ENCODE measurements around the gene PSMD13. TPM values are rescaled to one million over a fixed set of nuclear protein-coding genes. Genes with fewer than 3 reads are reported as not detected.

Gene PSMD13
- total and polyA plus RNA-seq, 2 of the 4 experiments (the other 2 are of a cell fraction) = 177 to 217 TPM

DNA sequence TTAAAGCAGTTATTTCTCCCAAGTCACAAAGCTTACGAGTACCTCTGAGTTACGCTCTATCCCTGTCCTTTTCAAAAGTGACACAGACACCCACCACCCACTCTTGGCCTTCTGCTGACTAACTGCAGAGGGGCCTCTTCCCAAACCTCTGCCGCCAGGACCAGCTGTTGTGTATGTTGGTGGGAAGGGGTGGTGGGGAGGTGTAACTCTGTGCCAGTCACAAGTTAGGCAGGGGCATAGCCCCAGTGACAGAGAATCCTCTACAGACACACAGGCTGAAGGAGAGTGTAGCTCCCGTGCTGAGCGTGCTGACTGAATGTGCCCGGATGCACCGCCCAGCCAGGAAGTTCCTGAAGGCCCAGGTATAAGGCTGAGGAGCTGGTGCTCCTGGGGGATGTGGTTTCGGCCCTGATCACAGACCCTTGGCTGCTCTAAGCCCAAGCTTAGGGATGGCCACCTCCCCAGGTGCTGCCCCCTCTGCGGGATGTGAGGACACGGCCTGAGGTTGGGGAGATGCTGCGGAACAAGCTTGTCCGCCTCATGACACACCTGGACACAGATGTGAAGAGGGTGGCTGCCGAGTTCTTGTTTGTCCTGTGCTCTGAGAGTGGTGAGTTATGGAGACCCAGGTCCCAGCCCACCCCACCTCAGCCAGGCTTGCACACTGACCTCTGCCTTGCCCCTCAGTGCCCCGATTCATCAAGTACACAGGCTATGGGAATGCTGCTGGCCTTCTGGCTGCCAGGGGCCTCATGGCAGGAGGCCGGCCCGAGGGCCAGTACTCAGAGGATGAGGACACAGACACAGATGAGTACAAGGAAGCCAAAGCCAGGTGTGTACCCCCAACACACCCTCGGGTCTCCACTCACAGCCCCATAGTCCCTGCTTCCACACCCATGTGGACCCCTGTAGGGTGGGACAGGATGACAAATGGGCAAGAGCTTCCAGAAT is 24.4 kb upstream of the PSMD13 start:
- ChIA-PET POLR2A (ENCODE audit: unreplicated experiment) (no interaction called here), CTCF (no interaction called here)
- Histone ChIP-seq H3K23ac (ENCODE audit: low read depth, low read length) (no peak overlapping the region), H2BK120ac (ENCODE audit: low read depth, low read length) (no peak overlapping the region), H3K4me2 (ENCODE audit: low read depth, low read length) (no peak overlapping the region), H3K79me1 (ENCODE audit: low read depth in 1 of 2, low read length in 2 of 2) (peaks cover 32 to 70% of the 10 kb centered on the region in 2 experiments), H4K8ac (ENCODE audit: low read depth in 2 of 2, low read length in 2 of 2) (no peak overlapping the region), H2AK9ac (replicated peaks; ENCODE audit: low read depth, low read length, poor library complexity) (no peak overlapping the region), H3K36me3 (ENCODE audit: control insufficient read depth, insufficient read depth, low read length) (peaks cover 64% of the 10 kb centered on the region), H3K9ac (ENCODE audit: low read depth, low read length) (no peak overlapping the region), H2AFZ (replicated peaks; ENCODE audit: low read length, poor library complexity) (no peak overlapping the region), H3K4me3 (ENCODE audit: insufficient read depth, low read depth, low read length) (no peak overlapping the region), H3K9me3 (ENCODE audit: control insufficient read depth, insufficient read depth, low read length) (no peaks in the 10 kb centered on the region), H3K27me3 (ENCODE audit: control insufficient read depth, insufficient read depth, low read length) (no peaks in the 10 kb centered on the region), H3K18ac (ENCODE audit: low read depth, low read length) (no peak overlapping the region), H2AK5ac (ENCODE audit: low read depth, low read length) (no peak overlapping the region), H3K4ac (ENCODE audit: low read depth, low read length) (no peak overlapping the region), H3K27ac (ENCODE audit: insufficient read depth, low read length) (no peak overlapping the region), H3K56ac (ENCODE audit: extremely low read depth, insufficient read depth, low read length) (no peak overlapping the region), H4K5ac (ENCODE audit: low read depth, low read length) (no peak overlapping the region), H2BK15ac (ENCODE audit: low read depth, low read length) (no peak overlapping the region), H4K91ac (ENCODE audit: insufficient read depth, low read depth, low read length) (no peak overlapping the region), H2BK5ac (ENCODE audit: low read depth, low read length, poor library complexity, severe bottlenecking) (no peak overlapping the region), H3K14ac (replicated peaks; ENCODE audit: low read depth, low read length) (no peak overlapping the region), H3K4me1 (ENCODE audit: control insufficient read depth, insufficient read depth, low read length) (peaks cover 23% of the 10 kb centered on the region), H2BK20ac (ENCODE audit: low read depth, low read length) (no peak overlapping the region), H4K20me1 (ENCODE audit: insufficient read depth, low read length) (peaks cover 62% of the 10 kb centered on the region), H3K9me1 (ENCODE audit: insufficient read depth, low read length) (peaks cover 19% of the 10 kb centered on the region)
- DNase-seq = no peak
- WGBS, 2 experiments (ENCODE audit: extremely low coverage in 2 of 2, insufficient read length in 1 of 2) = 97% methylated on average over 5 of the region's 17 CpGs; no CpG with 5 or more reads in 1 of the 2 experiments
- intact Hi-C loops (cut with micrococcal nuclease) = no loop called here
- dilution Hi-C loops (cut with HindIII; ENCODE audit: low sequenced_read_pairs, unreplicated experiment) = no loop called here
- in situ Hi-C loops (cut with MboI; ENCODE audit: low sequenced_read_pairs) = no loop called here
- no peak for ATAC-seq (ENCODE audit: low read depth)
- no TSS peak for BruUV-seq (replicated peaks)
- TF ChIP-seq BHLHE40 (IDR thresholded peaks at IDR 0.05; ENCODE audit: low read depth, low read length) (no peak), RAD21 (IDR thresholded peaks at IDR 0.05; ENCODE audit: low read length) (no peak), MAFK (IDR thresholded peaks at IDR 0.05; ENCODE audit: low read depth, low read length) (no peak), FOS (IDR thresholded peaks at IDR 0.05; ENCODE audit: low read depth, low read length) (no peak), SMC3 (IDR thresholded peaks at IDR 0.05; ENCODE audit: low read depth, low read length) (no peak), CHD1 (IDR thresholded peaks at IDR 0.05; ENCODE audit: low read depth, low read length) (no peak), CEBPB (IDR thresholded peaks at IDR 0.05; ENCODE audit: low read depth, low read length) (no peak), MXI1 (IDR thresholded peaks at IDR 0.05; ENCODE audit: borderline replicate concordance, low read depth, low read length) (no peak), RFX5 (IDR thresholded peaks at IDR 0.05; ENCODE audit: low read depth, low read length) (no peak), RCOR1 (IDR thresholded peaks at IDR 0.05; ENCODE audit: insufficient replicate concordance, low read length) (no peak), NFE2L2 (IDR thresholded peaks at IDR 0.05; ENCODE audit: low read depth, low read length) (no peak)
- TF ChIP-seq, protein P1, sequence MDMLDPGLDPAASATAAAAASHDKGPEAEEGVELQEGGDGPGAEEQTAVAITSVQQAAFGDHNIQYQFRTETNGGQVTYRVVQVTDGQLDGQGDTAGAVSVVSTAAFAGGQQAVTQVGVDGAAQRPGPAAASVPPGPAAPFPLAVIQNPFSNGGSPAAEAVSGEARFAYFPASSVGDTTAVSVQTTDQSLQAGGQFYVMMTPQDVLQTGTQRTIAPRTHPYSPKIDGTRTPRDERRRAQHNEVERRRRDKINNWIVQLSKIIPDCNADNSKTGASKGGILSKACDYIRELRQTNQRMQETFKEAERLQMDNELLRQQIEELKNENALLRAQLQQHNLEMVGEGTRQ (IDR thresholded peaks at IDR 0.05; ENCODE audit: low read depth, low read length) = no peak
- TF ChIP-seq, protein P2, sequence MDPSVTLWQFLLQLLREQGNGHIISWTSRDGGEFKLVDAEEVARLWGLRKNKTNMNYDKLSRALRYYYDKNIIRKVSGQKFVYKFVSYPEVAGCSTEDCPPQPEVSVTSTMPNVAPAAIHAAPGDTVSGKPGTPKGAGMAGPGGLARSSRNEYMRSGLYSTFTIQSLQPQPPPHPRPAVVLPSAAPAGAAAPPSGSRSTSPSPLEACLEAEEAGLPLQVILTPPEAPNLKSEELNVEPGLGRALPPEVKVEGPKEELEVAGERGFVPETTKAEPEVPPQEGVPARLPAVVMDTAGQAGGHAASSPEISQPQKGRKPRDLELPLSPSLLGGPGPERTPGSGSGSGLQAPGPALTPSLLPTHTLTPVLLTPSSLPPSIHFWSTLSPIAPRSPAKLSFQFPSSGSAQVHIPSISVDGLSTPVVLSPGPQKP (IDR thresholded peaks at IDR 0.05; ENCODE audit: borderline replicate concordance, low read depth, low read length) = no peak
- TF ChIP-seq, protein P3, sequence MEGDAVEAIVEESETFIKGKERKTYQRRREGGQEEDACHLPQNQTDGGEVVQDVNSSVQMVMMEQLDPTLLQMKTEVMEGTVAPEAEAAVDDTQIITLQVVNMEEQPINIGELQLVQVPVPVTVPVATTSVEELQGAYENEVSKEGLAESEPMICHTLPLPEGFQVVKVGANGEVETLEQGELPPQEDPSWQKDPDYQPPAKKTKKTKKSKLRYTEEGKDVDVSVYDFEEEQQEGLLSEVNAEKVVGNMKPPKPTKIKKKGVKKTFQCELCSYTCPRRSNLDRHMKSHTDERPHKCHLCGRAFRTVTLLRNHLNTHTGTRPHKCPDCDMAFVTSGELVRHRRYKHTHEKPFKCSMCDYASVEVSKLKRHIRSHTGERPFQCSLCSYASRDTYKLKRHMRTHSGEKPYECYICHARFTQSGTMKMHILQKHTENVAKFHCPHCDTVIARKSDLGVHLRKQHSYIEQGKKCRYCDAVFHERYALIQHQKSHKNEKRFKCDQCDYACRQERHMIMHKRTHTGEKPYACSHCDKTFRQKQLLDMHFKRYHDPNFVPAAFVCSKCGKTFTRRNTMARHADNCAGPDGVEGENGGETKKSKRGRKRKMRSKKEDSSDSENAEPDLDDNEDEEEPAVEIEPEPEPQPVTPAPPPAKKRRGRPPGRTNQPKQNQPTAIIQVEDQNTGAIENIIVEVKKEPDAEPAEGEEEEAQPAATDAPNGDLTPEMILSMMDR (conservative IDR thresholded peaks at IDR 0.05; ENCODE audit: low read depth, low read length) = no peak
